ENCODE measurements around the gene PCBD1.
"Not testable (repeated sequence)": the region's sequence is repeated elsewhere in the genome, so short reads cannot be mapped to it uniquely, and the experiment has no call there.

The PCBD1 gene

GRCh38 chr10:70861495-70862197 is 26.7 kb downstream of the PCBD1 start:
- not testable (repeated sequence) for DNase-seq (ENCODE audit: low spot score)

GRCh38 chr10:70858759-70859158 is 29.6 kb downstream of the PCBD1 start:
- no peak for DNase-seq (ENCODE audit: low spot score)

- DNase-seq (ENCODE audit: low spot score): no peak
These were observed 31.9 kb downstream of the PCBD1 start for GRCh38 chr10:70856454-70856853.

GRCh38 chr10:70853457-70853856 is 34.9 kb downstream of the PCBD1 start:
- DNase-seq (ENCODE audit: low spot score): no peak

GRCh38 chr10:70853038-70853437 is 35.3 kb downstream of the PCBD1 start:
- no peak for DNase-seq (ENCODE audit: low spot score)

GRCh38 chr10:70851597-70852475 is 36.5 kb downstream of the PCBD1 start:
- DNase-seq (ENCODE audit: low spot score): no peak

GRCh38 chr10:70850097-70850496 is 38.3 kb downstream of the PCBD1 start:
- no peak for DNase-seq (ENCODE audit: low spot score)

- no peak for DNase-seq (ENCODE audit: low spot score)
These were observed 38.8 kb downstream of the PCBD1 start for GRCh38 chr10:70849582-70850016.

- DNase-seq (ENCODE audit: low spot score): no peak
These were observed 40.6 kb downstream of the PCBD1 start for GRCh38 chr10:70847659-70848360.

- no peak for DNase-seq (ENCODE audit: low spot score)
These were observed 41.6 kb downstream of the PCBD1 start for GRCh38 chr10:70846795-70847194.

- DNase-seq (ENCODE audit: low spot score): no peak
These were observed 42.5 kb downstream of the PCBD1 start for GRCh38 chr10:70845816-70846215.

- DNase-seq (ENCODE audit: low spot score): no peak
These were observed 43.1 kb downstream of the PCBD1 start for GRCh38 chr10:70845256-70845655.

GRCh38 chr10:70843776-70844489 is 44.4 kb downstream of the PCBD1 start:
- DNase-seq (ENCODE audit: low spot score): no peak

- DNase-seq (ENCODE audit: low spot score): no peak
These were observed 45.0 kb downstream of the PCBD1 start for GRCh38 chr10:70843333-70843732.

- DNase-seq (ENCODE audit: low spot score): no peak
These were observed 47.5 kb downstream of the PCBD1 start for GRCh38 chr10:70840836-70841235.

GRCh38 chr10:70838270-70838805 is 50.0 kb downstream of the PCBD1 start:
- DNase-seq (ENCODE audit: low spot score): no peak

- no peak for DNase-seq (ENCODE audit: low spot score)
These were observed 50.7 kb downstream of the PCBD1 start for GRCh38 chr10:70837660-70838059.

GRCh38 chr10:70836319-70836718 is 52.0 kb downstream of the PCBD1 start:
- no peak for DNase-seq (ENCODE audit: low spot score)

- DNase-seq (ENCODE audit: low spot score): no peak
These were observed 53.8 kb downstream of the PCBD1 start for GRCh38 chr10:70834441-70835151.

GRCh38 chr10:70834021-70834420 is 54.3 kb downstream of the PCBD1 start:
- DNase-seq (ENCODE audit: low spot score): no peak

GRCh38 chr10:70833601-70834000 is 54.8 kb downstream of the PCBD1 start:
- DNase-seq (ENCODE audit: low spot score): no peak

Data from hematopoietic multipotent progenitor cell treated with erythropoietin and hydrocortisone succinate and interleukin-3 and kit ligand, for 17 days (in vitro differentiated cells).